Keratinocyte (primary cell): ENCODE results near the gene FAM163A. TPM values are rescaled to one million over a fixed set of nuclear protein-coding genes. Genes with fewer than 3 reads are reported as not detected.

Experiments
- DNase-seq: peaks from one replicate; pipeline ENCODE4 v3.0.0-alpha.2; 2011; ENCODE audit warnings: low read depth, missing footprints, low spot score
- FAIRE-seq: peaks from 2 replicates; lab custom pipeline; 2011; peaks lifted over from hg19 to GRCh38; lab: Jason Lieb, UNC
- H2AFZ ChIP-seq: 2 replicates; pipeline ENCODE4 v1.6.0; 2012; ENCODE audit warnings: low read length, control low read depth, inconsistent platforms; ENCODE audit not compliant: control insufficient read depth
- H3K27ac ChIP-seq: 2 replicates; pipeline ENCODE4 v1.5.1; 2011; ENCODE audit warnings: low read length; ENCODE audit not compliant: control insufficient read depth, insufficient read depth
- H3K27me3 ChIP-seq: 3 replicates; pipeline ENCODE4 v1.6.0; 2011; ENCODE audit warnings: low read length; ENCODE audit not compliant: control insufficient read depth, insufficient read depth; ENCODE audit errors: extremely low read depth
- H3K36me3 ChIP-seq, 2 experiments: 2 replicates in 1 of 2; 3 replicates in 1 of 2; pipeline ENCODE4 v1.5.1; 2011; ENCODE audit warnings: low read length in 2 of 2, mild to moderate bottlenecking in 1 of 2; ENCODE audit not compliant: control insufficient read depth in 2 of 2, insufficient read depth in 2 of 2; ENCODE audit errors: extremely low read depth in 1 of 2
- H3K4me1 ChIP-seq: 3 replicates; pipeline ENCODE4 v1.5.1; 2011; ENCODE audit warnings: low read length; ENCODE audit not compliant: control insufficient read depth, insufficient read depth; ENCODE audit errors: extremely low read depth
- H3K4me2 ChIP-seq: 3 replicates; pipeline ENCODE4 v1.6.0; 2011; ENCODE audit warnings: low read depth, low read length; ENCODE audit not compliant: control insufficient read depth, insufficient read depth; ENCODE audit errors: extremely low read depth
- H3K4me3 ChIP-seq, 3 experiments: fragments of 200-600 bp in 1 of 3; sonication (generic) in 1 of 3; 2 replicates in 2 of 3; 3 replicates in 1 of 3; pipeline ENCODE4 v1.5.1; 2011 to 2016; ENCODE audit warnings: low read length in 3 of 3, mild to moderate bottlenecking in 3 of 3, control low read depth in 2 of 3, inconsistent platforms in 1 of 3, low read depth in 1 of 3, mixed read lengths in 1 of 3, mixed run types in 1 of 3, moderate library complexity in 1 of 3; ENCODE audit not compliant: control insufficient read depth in 2 of 3, insufficient read depth in 2 of 3; ENCODE audit errors: extremely low read depth in 1 of 3
- H3K79me2 ChIP-seq: 2 replicates; pipeline ENCODE4 v1.6.0; 2012; ENCODE audit warnings: low read length; ENCODE audit not compliant: control insufficient read depth, insufficient read depth
- H3K9ac ChIP-seq: 3 replicates; pipeline ENCODE4 v1.6.0; 2011; ENCODE audit warnings: low read length; ENCODE audit not compliant: control insufficient read depth, insufficient read depth; ENCODE audit errors: extremely low read depth
- H3K9me1 ChIP-seq: 3 replicates; pipeline ENCODE4 v1.6.0; 2011; ENCODE audit warnings: low read length; ENCODE audit not compliant: control insufficient read depth, insufficient read depth; ENCODE audit errors: extremely low read depth
- H3K9me3 ChIP-seq: 2 replicates; pipeline ENCODE4 v1.5.1; 2012; ENCODE audit warnings: low read depth, low read length; ENCODE audit not compliant: control insufficient read depth
- H4K20me1 ChIP-seq: 3 replicates; pipeline ENCODE4 v1.6.0; 2011; ENCODE audit warnings: low read length; ENCODE audit not compliant: control insufficient read depth, insufficient read depth; ENCODE audit errors: extremely low read depth
- CTCF ChIP-seq, 3 experiments: IDR thresholded peaks in 1 of 3; conservative IDR thresholded peaks in 1 of 3; optimal IDR thresholded peaks in 1 of 3; 2 replicates in 2 of 3; 3 replicates in 1 of 3; pipeline versions ENCODE3 to v1.5.1; 2011; ENCODE audit warnings: low read length in 3 of 3, mild to moderate bottlenecking in 3 of 3, moderate library complexity in 2 of 3, control low read depth in 1 of 3, inconsistent platforms in 1 of 3; ENCODE audit not compliant: insufficient read depth in 2 of 3; ENCODE audit errors: extremely low read depth in 1 of 3
- EZH2 ChIP-seq: IDR thresholded peaks from one replicate; pipeline ENCODE4 v1.6.1; 2012; ENCODE audit warnings: inconsistent platforms, mild to moderate bottlenecking, low read length, moderate library complexity
- dilution Hi-C: fragments of 300-500 bp; cut with MboI; formaldehyde crosslinking; loops from one replicate; pipeline ENCODE4 v1.7.0; 2020; ENCODE audit warnings: low sequenced_read_pairs; ENCODE audit not compliant: extremely low pct_ligation_motif_present
- polyA plus RNA-seq, 5 experiments: library from polyadenylated mRNA; depleted of rRNA in 3 of 5; stranded (reverse) in 3 of 5; stranded (forward) in 1 of 5; unstranded in 1 of 5; fragments of >200 nt; gene quantifications; 1 replicate in 1 of 5; 2 replicates in 3 of 5; 3 replicates in 1 of 5; pipeline versions ENCODE4 v1.2.1 to v1.2.3, GENCODE V29; 2011 to 2012; ENCODE audit warnings: missing spikeins in 2 of 5, low read depth in 1 of 5, low replicate concordance in 1 of 5

FAM163A gene
- polyA plus RNA-seq, 1 donor (not counting 4 experiments of a cell fraction or from before 2014, with no cell fraction given) = not detected

- Histone ChIP-seq H3K4me1 (no peaks in the 10 kb centered on the region), H3K79me2 (no peaks in the 10 kb centered on the region), H3K36me3 (no peaks in the 10 kb centered on the region), H3K4me3 (no peak overlapping the region), H3K27ac (no peak overlapping the region), H3K9ac (no peak overlapping the region), H3K9me1 (no peaks in the 10 kb centered on the region), H2AFZ (no peak overlapping the region), H4K20me1 (no peaks in the 10 kb centered on the region), H3K4me2 (no peak overlapping the region), H3K9me3 (no peaks in the 10 kb centered on the region), H3K27me3 (peaks cover 4% of the 10 kb centered on the region)
- no peak for TF ChIP-seq EZH2
- no peak for TF ChIP-seq CTCF (optimal IDR thresholded peaks at IDR 0.05 in 1 of 3, IDR thresholded peaks at IDR 0.05 in 1 of 3, conservative IDR thresholded peaks at IDR 0.05 in 1 of 3; ENCODE audit: extremely low read depth in 1 of 3, insufficient read depth in 2 of 3, low read length in 3 of 3)
- dilution Hi-C loops = no loop called here
- DNase-seq = no peak
- no peak for FAIRE-seq
These were observed 82.8 kb downstream of the FAM163A start for GRCh38 chr1:179825798-179826460.

GRCh38 chr1:179826626-179827280, 83.7 kb downstream of the FAM163A start:
- Histone ChIP-seq H3K9me1 (no peaks in the 10 kb centered on the region), H3K4me2 (no peak overlapping the region), H3K4me1 (no peaks in the 10 kb centered on the region), H3K27me3 (peaks cover 4% of the 10 kb centered on the region), H3K79me2 (no peaks in the 10 kb centered on the region), H3K36me3 (no peaks in the 10 kb centered on the region), H4K20me1 (no peaks in the 10 kb centered on the region), H3K9ac (no peak overlapping the region), H3K9me3 (no peaks in the 10 kb centered on the region), H3K4me3 (no peak overlapping the region), H3K27ac (no peak overlapping the region), H2AFZ (no peak overlapping the region)
- dilution Hi-C loops = no loop called here
- no peak for FAIRE-seq
- no peak for TF ChIP-seq CTCF (optimal IDR thresholded peaks at IDR 0.05 in 1 of 3, IDR thresholded peaks at IDR 0.05 in 1 of 3, conservative IDR thresholded peaks at IDR 0.05 in 1 of 3; ENCODE audit: extremely low read depth in 1 of 3, insufficient read depth in 2 of 3, low read length in 3 of 3)
- TF ChIP-seq EZH2 = no peak
- DNase-seq = no peak
